ENCODE data around the gene HOXC4.

Gene HOXC4

GRCh38 chr12:54036620-54037359 is 16.8 kb upstream of the HOXC4 start (continued):
- TF ChIP-seq SCRT1 (tag by site-specific recombination; IDR thresholded peaks at IDR 0.05; ENCODE audit: borderline replicate concordance) (peak; percentile 88), ZBTB10 (tag by site-specific recombination; IDR thresholded peaks at IDR 0.05) (no peak; the same call in none of the 2 replicates), ZSCAN5A (tag by site-specific recombination; IDR thresholded peaks at IDR 0.05) (no peak), ZNF433 (tag by site-specific recombination; IDR thresholded peaks at IDR 0.05; ENCODE audit: low read depth) (no peak), ZNF280D (tag by site-specific recombination; IDR thresholded peaks at IDR 0.05) (no peak), EGR2 (tag by site-specific recombination; IDR thresholded peaks at IDR 0.05; ENCODE audit: low read depth) (no peak), ZNF114 (tag by site-specific recombination; IDR thresholded peaks at IDR 0.05) (no peak), OVOL3 (tag by site-specific recombination; IDR thresholded peaks at IDR 0.05) (no peak), BCL11B (tag by site-specific recombination; IDR thresholded peaks at IDR 0.05; ENCODE audit: low read depth) (no peak), ZNF398 (tag by site-specific recombination; IDR thresholded peaks at IDR 0.05) (no peak), SP2 (tag by site-specific recombination; IDR thresholded peaks at IDR 0.05) (peak; percentile 51), ZNF211 (tag by site-specific recombination; IDR thresholded peaks at IDR 0.05; ENCODE audit: low read depth) (no peak), ZNF19 (tag by site-specific recombination; IDR thresholded peaks at IDR 0.05; ENCODE audit: low read depth) (no peak), IKZF3 (tag by site-specific recombination; IDR thresholded peaks at IDR 0.05) (peak; percentile 90), ZSCAN23 (tag by site-specific recombination; IDR thresholded peaks at IDR 0.05) (no peak), ZNF626 (tag by site-specific recombination; IDR thresholded peaks at IDR 0.05) (no peak), BCL6B (tag by site-specific recombination; IDR thresholded peaks at IDR 0.05) (no peak), ZBTB20 (tag by site-specific recombination; IDR thresholded peaks at IDR 0.05) (peak; percentile 95), ZBTB49 (tag by site-specific recombination; IDR thresholded peaks at IDR 0.05; ENCODE audit: low read depth) (0 out of 2 replicates have a peak, but pooled peaks have one; percentile 63), ZNF530 (tag by site-specific recombination; IDR thresholded peaks at IDR 0.05; ENCODE audit: low read depth) (no peak), ZNF324 (tag by site-specific recombination; IDR thresholded peaks at IDR 0.05) (no peak), KLF1 (tag by site-specific recombination; IDR thresholded peaks at IDR 0.05) (no peak), OSR2 (tag by site-specific recombination; IDR thresholded peaks at IDR 0.05) (peak; percentile 75; the same call in 1 of the 2 replicates), ZNF76 (tag by site-specific recombination; IDR thresholded peaks at IDR 0.05; ENCODE audit: borderline replicate concordance, low read depth) (peak; percentile 28; the same call in 1 of the 2 replicates), ZNF501 (tag by site-specific recombination; IDR thresholded peaks at IDR 0.05) (peak; percentile 59; the same call in 1 of the 2 replicates)

All from HEK293 (cell line).